DOHH2 (cell line): Measurements from ENCODE around the gene MPPED2.

Experiments
- H3F3A ChIP-seq: fragments of 200-600 bp; sonication (generic), shearing (Covaris generic); 2 replicates; pipeline ENCODE4 v1.6.0; 2016; ENCODE audit warnings: antibody characterized with exemption, mild to moderate bottlenecking; ENCODE audit not compliant: control insufficient read depth, insufficient read depth
- H3K27ac ChIP-seq: fragments of 200-600 bp; sonication (generic); 2 replicates; pipeline ENCODE4 v1.5.1; 2014; ENCODE audit warnings: low read depth, mild to moderate bottlenecking, low read length, moderate library complexity
- H3K27me3 ChIP-seq: fragments of 200-600 bp; sonication (generic); 2 replicates; pipeline ENCODE4 v1.6.1; 2014; ENCODE audit warnings: mild to moderate bottlenecking, low read length, mixed read lengths; ENCODE audit not compliant: control insufficient read depth
- H3K36me3 ChIP-seq: fragments of 200-600 bp; sonication (generic); 2 replicates; pipeline ENCODE4 v1.6.1; 2014; ENCODE audit warnings: mild to moderate bottlenecking, low read length, moderate library complexity, mixed read lengths; ENCODE audit not compliant: control insufficient read depth
- H3K4me1 ChIP-seq: fragments of 200-600 bp; sonication (generic); 2 replicates; pipeline ENCODE4 v1.6.1; 2014; ENCODE audit warnings: mild to moderate bottlenecking, low read length, mixed read lengths; ENCODE audit not compliant: control insufficient read depth
- H3K4me2 ChIP-seq: fragments of 200-600 bp; sonication (generic); 2 replicates; pipeline ENCODE4 v1.6.0; 2014; ENCODE audit warnings: mild to moderate bottlenecking, low read length, moderate library complexity
- H3K4me3 ChIP-seq: fragments of 200-600 bp; sonication (generic); 2 replicates; pipeline ENCODE4 v1.5.1; 2014; ENCODE audit warnings: mild to moderate bottlenecking, low read length, mixed read lengths
- H3K79me2 ChIP-seq: fragments of 200-600 bp; sonication (generic); 2 replicates; pipeline ENCODE4 v1.6.1; 2014; ENCODE audit warnings: mild to moderate bottlenecking, low read length, mixed read lengths; ENCODE audit not compliant: control insufficient read depth
- H3K9me2 ChIP-seq: fragments of 200-600 bp; sonication (generic); replicated peaks from 2 replicates; pipeline ENCODE4 v1.6.1; 2014; ENCODE audit warnings: mild to moderate bottlenecking, low read length, mixed read lengths; ENCODE audit not compliant: control insufficient read depth
- H3K9me3 ChIP-seq: fragments of 200-600 bp; sonication (generic); 2 replicates; pipeline ENCODE4 v1.6.1; 2014; ENCODE audit warnings: antibody characterized with exemption, low read length, mixed read lengths; ENCODE audit not compliant: control insufficient read depth, insufficient read depth
- H4K20me1 ChIP-seq: fragments of 200-600 bp; sonication (generic); 2 replicates; pipeline ENCODE4 v1.6.0; 2014; ENCODE audit warnings: low read depth, mild to moderate bottlenecking, antibody characterized with exemption, low read length, moderate library complexity; ENCODE audit not compliant: control insufficient read depth, insufficient read depth
- EZH2phosphoT487 ChIP-seq: fragments of 200-600 bp; sonication (generic); IDR thresholded peaks from 2 replicates; pipeline ENCODE4 v1.6.1; 2017; ENCODE audit warnings: borderline replicate concordance, mild to moderate bottlenecking, antibody characterized with exemption, low read length, moderate library complexity, mixed read lengths
- TF ChIP-seq, protein P1 (sequence below): fragments of 200-600 bp; sonication (generic); IDR thresholded peaks from one replicate; pipeline ENCODE4 v1.5.1; 2014; ENCODE audit warnings: antibody characterized with exemption, mild to moderate bottlenecking, low read depth, low read length; ENCODE audit not compliant: poor library complexity, severe bottlenecking

The MPPED2 gene

DNA sequence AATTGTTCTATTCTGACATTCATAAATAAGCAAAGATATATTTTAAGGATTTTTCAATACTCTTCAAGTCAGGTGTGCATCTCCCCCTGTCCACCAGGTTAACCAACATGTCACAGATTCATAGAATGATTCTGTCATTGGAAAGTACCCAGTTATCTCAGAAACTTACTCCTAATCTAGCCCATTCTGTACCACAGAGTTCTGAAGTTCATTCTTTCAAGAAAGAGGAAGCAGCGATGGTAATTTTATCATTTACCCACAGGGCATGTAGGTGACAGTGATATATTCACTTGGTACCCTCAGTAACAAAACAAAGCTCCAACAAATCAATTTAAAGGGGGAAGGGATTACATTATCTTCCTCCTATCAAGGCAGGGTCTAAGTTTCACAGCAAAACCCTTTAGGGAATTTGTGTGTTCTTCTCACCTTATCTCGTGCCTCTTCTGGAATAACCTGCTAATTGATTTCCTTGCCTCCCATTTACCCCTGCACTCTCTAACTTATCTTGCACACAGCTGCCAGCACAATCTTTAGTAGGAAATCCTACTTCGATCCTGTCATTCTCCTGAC is 19.0 kb upstream of the MPPED2 start:
- Histone ChIP-seq H3K4me1 (no peaks in the 10 kb centered on the region), H3K79me2 (no peaks in the 10 kb centered on the region), H3K4me3 (no peak overlapping the region), H3K27ac (no peak overlapping the region), H3K27me3 (no peaks in the 10 kb centered on the region), H3K36me3 (no peaks in the 10 kb centered on the region), H3K4me2 (no peak overlapping the region), H3K9me3 (no peaks in the 10 kb centered on the region), H3F3A (no peaks in the 10 kb centered on the region), H3K9me2 (no peaks in the 10 kb centered on the region), H4K20me1 (no peaks in the 10 kb centered on the region)
- TF ChIP-seq, protein P1, sequence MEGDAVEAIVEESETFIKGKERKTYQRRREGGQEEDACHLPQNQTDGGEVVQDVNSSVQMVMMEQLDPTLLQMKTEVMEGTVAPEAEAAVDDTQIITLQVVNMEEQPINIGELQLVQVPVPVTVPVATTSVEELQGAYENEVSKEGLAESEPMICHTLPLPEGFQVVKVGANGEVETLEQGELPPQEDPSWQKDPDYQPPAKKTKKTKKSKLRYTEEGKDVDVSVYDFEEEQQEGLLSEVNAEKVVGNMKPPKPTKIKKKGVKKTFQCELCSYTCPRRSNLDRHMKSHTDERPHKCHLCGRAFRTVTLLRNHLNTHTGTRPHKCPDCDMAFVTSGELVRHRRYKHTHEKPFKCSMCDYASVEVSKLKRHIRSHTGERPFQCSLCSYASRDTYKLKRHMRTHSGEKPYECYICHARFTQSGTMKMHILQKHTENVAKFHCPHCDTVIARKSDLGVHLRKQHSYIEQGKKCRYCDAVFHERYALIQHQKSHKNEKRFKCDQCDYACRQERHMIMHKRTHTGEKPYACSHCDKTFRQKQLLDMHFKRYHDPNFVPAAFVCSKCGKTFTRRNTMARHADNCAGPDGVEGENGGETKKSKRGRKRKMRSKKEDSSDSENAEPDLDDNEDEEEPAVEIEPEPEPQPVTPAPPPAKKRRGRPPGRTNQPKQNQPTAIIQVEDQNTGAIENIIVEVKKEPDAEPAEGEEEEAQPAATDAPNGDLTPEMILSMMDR: no peak
- no peak for TF ChIP-seq EZH2phosphoT487

DNA sequence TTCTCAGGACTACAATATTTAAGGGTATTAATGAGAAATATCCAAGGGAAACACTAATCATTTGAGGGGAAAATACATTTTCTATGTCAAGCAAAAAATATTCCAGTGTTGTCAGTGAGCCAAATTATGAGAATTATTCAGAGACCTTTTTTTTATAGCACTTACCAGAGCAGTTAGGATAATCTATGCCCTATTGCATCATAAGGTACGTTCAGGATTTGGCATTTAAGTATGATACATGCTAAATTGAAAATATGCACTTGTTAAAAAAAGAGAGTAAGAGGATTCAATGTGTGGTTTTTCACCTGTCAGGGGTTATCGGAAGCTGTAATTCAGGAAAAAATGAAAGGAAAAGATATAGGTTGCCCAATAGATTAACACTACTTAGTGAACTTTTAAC is 17.2 kb upstream of the MPPED2 start:
- Histone ChIP-seq H3K27me3 (no peaks in the 10 kb centered on the region), H3K9me3 (no peaks in the 10 kb centered on the region), H3F3A (no peaks in the 10 kb centered on the region), H3K27ac (no peak overlapping the region), H3K9me2 (no peaks in the 10 kb centered on the region), H3K4me1 (no peaks in the 10 kb centered on the region), H3K4me3 (no peak overlapping the region), H3K4me2 (no peak overlapping the region), H3K36me3 (no peaks in the 10 kb centered on the region), H3K79me2 (no peaks in the 10 kb centered on the region), H4K20me1 (no peaks in the 10 kb centered on the region)
- no peak for TF ChIP-seq EZH2phosphoT487
- TF ChIP-seq, protein P1: no peak

DNA sequence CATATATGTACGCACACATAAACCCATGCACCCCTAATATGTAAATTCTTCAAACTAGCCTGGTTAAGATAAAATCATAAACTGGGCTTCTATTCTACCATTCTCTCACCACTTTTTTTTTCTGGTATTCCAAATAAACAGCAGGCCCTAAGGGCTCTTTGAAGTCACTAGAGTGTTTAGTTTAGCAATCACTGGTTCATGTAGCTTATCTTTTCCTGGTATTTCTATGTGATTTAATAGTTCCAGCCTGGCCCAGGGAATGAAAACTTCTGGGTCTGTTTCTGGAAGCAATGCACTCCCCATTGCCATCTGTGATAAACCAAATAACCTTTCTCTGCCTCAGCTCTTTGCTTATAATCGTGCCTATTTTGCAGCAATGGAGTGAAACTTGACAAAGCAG is 10.7 kb upstream of the MPPED2 start:
- Histone ChIP-seq H3K9me2 (no peaks in the 10 kb centered on the region), H3K4me1 (no peaks in the 10 kb centered on the region), H3K4me3 (no peak overlapping the region), H4K20me1 (no peaks in the 10 kb centered on the region), H3K36me3 (no peaks in the 10 kb centered on the region), H3K4me2 (no peak overlapping the region), H3K27me3 (no peaks in the 10 kb centered on the region), H3K9me3 (no peaks in the 10 kb centered on the region), H3K27ac (no peak overlapping the region), H3K79me2 (no peaks in the 10 kb centered on the region), H3F3A (no peaks in the 10 kb centered on the region)
- TF ChIP-seq EZH2phosphoT487: no peak
- TF ChIP-seq, protein P1: no peak
